Tibial artery (tissue), 4 donors: ENCODE measurements around the gene FRMD1.

ENCODE experiments used
- DNase-seq, 2 donors: peaks; one replicate each; pipeline ENCODE4 v3.0.0-alpha.2; 2019
- H3K27ac ChIP-seq, 2 donors: fragments of 200-600 bp; sonication (generic) in 1 of 2; 1 replicate in 1 of 2; 2 replicates in 1 of 2; pipeline ENCODE4 v1.5.1; 2018 to 2019; ENCODE audit warnings: mild to moderate bottlenecking in 1 of 2
- H3K27me3 ChIP-seq, 2 donors: fragments of 200-600 bp; sonication (generic) in 1 of 2; one replicate each; pipeline versions ENCODE4 v1.5.1 to v1.6.0; 2016 to 2019
- H3K36me3 ChIP-seq, 3 donors: fragments of 200-600 bp; sonication (generic) in 2 of 3; one replicate each; pipeline ENCODE4 v1.5.1; 2016 to 2019; ENCODE audit warnings: mild to moderate bottlenecking in 2 of 3
- H3K4me1 ChIP-seq, 4 donors: fragments of 200-600 bp; sonication (generic) in 2 of 4; 1 replicate in 3 of 4; 2 replicates in 1 of 4; pipeline ENCODE4 v1.5.1; 2016 to 2019
- H3K4me3 ChIP-seq, 2 donors: fragments of 200-600 bp; sonication (generic) in 1 of 2; 1 replicate in 1 of 2; 2 replicates in 1 of 2; pipeline ENCODE4 v1.5.1; 2018 to 2019; ENCODE audit warnings: mild to moderate bottlenecking in 2 of 2
- H3K9me3 ChIP-seq, 3 donors: fragments of 200-600 bp; sonication (generic) in 1 of 3; one replicate each; pipeline ENCODE4 v1.5.1; 2016 to 2019
- CTCF ChIP-seq, 2 experiments: fragments of 200-600 bp in 1 of 2; fragments of 450-650 bp in 1 of 2; IDR thresholded peaks; one replicate each; pipeline ENCODE4 v1.5.1; 2017 to 2019; ENCODE audit warnings: antibody characterized with exemption in 2 of 2, mild to moderate bottlenecking in 1 of 2, moderate library complexity in 1 of 2
- intact Hi-C: fragments of 100-400 bp; cut with DNase I; formaldehyde crosslinking; loops from one replicate; pipeline ENCODE4 v1.15.0; 2023; ENCODE audit warnings: low total_unique reads

The FRMD1 gene

DNA sequence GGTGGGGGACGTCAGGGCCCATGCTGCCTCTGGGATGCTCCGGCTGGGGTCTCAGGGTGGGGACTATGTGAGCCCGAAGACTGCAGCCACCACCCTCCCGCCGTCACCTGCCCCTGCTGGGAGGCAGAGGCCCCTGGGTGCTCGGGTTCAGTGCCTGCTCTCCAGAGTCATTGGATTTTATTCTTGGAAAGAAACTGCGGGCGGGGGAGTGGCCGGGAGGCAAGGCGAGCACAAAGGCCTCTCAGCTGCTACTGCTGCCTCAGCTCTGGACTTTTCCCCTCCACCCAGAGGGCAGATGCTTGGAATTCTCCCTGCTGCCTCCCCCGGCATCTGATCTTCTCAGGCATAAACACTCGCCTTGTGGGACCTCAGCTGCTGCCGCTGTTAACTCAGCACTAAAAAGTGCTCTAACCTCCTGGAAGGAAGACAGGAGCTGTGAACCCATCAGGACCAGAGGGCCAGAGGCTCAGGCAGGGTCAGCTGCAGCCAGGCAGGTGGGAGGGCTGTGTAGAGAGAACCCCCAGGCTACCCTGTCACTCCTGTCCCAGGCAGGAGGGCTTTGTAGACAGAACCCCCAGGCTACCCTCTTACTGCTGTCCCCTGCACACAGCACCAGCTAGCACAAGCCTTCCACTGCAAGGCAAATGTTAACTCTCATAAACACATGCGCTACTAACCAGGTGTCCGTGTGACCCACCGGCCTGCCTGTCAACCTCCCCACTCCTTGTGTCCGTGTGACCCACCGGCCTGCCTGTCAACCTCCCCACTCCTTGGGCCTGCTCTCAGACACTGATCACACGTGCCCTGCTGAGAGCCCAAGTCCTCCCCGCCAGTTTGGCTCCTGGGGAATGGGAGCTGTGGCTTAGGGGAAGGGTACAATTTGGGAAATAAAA, 9.4 kb upstream of the FRMD1 start:
- no peak overlapping the region for H3K27ac ChIP-seq
- DNase-seq = no peak
- peaks cover 0 to 11% (median 6%) of the 10 kb centered on the region in 4 donors for H3K4me1 ChIP-seq

GRCh38 chr6:168087436-168088160, 8.6 kb upstream of the FRMD1 start:
- TF ChIP-seq CTCF (IDR thresholded peaks at IDR 0.05) = no peak
- no peak for DNase-seq
- no peak overlapping the region for H3K4me3 ChIP-seq
- H3K27ac ChIP-seq = no peak overlapping the region
- H3K9me3 ChIP-seq = peaks cover 0 to 5% (median 4%) of the 10 kb centered on the region in 3 donors
- H3K27me3 ChIP-seq = no peaks in the 10 kb centered on the region
- intact Hi-C loops = no loop called here
- peaks cover 0 to 11% (median 6%) of the 10 kb centered on the region in 4 donors for H3K4me1 ChIP-seq
- H3K36me3 ChIP-seq = no peaks in the 10 kb centered on the region

More for the DNA sequence above, 9.4 kb upstream of the FRMD1 start:
- TF ChIP-seq CTCF (IDR thresholded peaks at IDR 0.05) = no peak
- H3K4me3 ChIP-seq = no peak overlapping the region
- no peaks in the 10 kb centered on the region for H3K27me3 ChIP-seq
- H3K36me3 ChIP-seq = no peaks in the 10 kb centered on the region
- intact Hi-C loops = no loop called here
- H3K9me3 ChIP-seq = peaks cover 0 to 9% (median 5%) of the 10 kb centered on the region in 3 donors

GRCh38 chr6:168086616-168087015, 7.6 kb upstream of the FRMD1 start:
- H3K27me3 ChIP-seq = no peaks in the 10 kb centered on the region
- no peak for DNase-seq
- no peak for TF ChIP-seq CTCF (IDR thresholded peaks at IDR 0.05)
- H3K27ac ChIP-seq = no peak overlapping the region
- no peaks in the 10 kb centered on the region for H3K36me3 ChIP-seq
- intact Hi-C loops = no loop called here
- no peak overlapping the region for H3K4me3 ChIP-seq
- no peaks in the 10 kb centered on the region for H3K9me3 ChIP-seq
- peaks cover 0 to 11% (median 6%) of the 10 kb centered on the region in 4 donors for H3K4me1 ChIP-seq

DNA sequence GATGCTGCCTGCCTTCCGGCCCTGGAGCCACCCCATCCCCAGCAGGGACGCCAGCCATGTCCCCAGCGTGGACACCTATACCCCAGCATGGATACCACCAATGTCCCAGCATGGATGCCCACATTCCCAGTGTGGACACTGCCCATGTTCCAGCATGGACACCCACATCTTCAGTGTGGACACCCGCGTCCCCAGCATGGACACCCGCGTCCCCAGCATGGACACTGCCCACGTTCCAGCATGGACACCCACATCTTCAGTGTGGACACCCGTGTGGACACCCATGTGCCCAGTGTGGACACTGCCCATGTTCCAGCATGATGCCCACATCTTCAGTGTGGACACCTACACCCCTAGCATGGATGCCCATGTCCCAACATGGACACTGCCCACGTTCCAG, 7.1 kb upstream of the FRMD1 start:
- no peaks in the 10 kb centered on the region for H3K27me3 ChIP-seq
- H3K9me3 ChIP-seq = no peaks in the 10 kb centered on the region
- no peaks in the 10 kb centered on the region for H3K36me3 ChIP-seq
- intact Hi-C loops = no loop called here
- no peak for TF ChIP-seq CTCF (IDR thresholded peaks at IDR 0.05)
- no peak overlapping the region for H3K27ac ChIP-seq
- no peak overlapping the region for H3K4me3 ChIP-seq
- H3K4me1 ChIP-seq = peaks cover 0 to 11% (median 6%) of the 10 kb centered on the region in 4 donors
- no peak for DNase-seq

DNA sequence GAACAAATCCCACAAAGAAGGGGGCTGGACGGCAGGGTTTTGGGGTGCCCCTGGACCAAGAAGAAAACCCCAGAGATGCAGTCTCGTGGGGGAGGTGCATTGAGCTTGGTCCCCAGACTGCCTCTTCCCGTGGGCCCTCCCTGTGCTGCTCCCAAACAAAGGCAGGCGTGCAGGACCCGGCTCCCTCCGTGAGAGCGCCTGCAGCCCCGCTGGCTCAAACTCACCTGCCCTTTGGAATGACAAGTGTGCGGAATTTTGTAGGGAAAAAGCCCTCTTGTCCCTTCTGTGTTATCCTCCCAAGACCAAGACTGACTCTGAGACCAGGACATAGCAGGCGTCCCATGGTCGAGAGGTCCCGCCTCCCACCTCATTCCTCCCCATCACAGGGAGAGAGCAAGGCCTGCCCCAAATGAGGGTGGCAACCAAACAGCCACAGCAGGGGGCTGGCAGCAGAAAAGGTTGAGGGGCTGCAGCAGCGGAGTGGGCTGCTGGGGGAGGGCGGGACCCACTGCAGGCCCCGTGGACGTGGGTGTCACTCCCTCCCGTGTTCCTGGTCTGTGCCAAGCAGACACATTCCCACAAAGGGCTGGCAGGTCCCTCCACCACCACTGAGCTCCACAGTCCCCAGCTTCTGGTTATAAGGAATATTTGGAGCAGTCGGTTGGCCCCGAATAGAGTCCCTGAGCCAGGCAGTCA, 5.6 kb upstream of the FRMD1 start:
- no peaks in the 10 kb centered on the region for H3K27me3 ChIP-seq
- no peak overlapping the region for H3K4me3 ChIP-seq
- no peak for TF ChIP-seq CTCF (IDR thresholded peaks at IDR 0.05)
- no peak overlapping the region for H3K27ac ChIP-seq
- no peaks in the 10 kb centered on the region for H3K36me3 ChIP-seq
- H3K4me1 ChIP-seq = peaks cover 0 to 14% (median 8%) of the 10 kb centered on the region in 4 donors
- H3K9me3 ChIP-seq = no peaks in the 10 kb centered on the region
- DNase-seq = no peak
- intact Hi-C loops = no loop called here
